OCI-LY1 (cell line): Measurements from ENCODE around the gene ARRDC5.
A peak's percentile ranks its signal among the peaks of the same experiment; 100 is the strongest.

Experiments
- H2AFZ ChIP-seq: fragments of 200-600 bp; sonication (generic), shearing (Covaris generic); 2 replicates; pipeline ENCODE4 v1.6.0; 2014; ENCODE audit warnings: antibody characterized with exemption, mild to moderate bottlenecking, low read length
- H3F3A ChIP-seq: fragments of 200-600 bp; sonication (generic), shearing (Covaris generic); 2 replicates; pipeline ENCODE4 v1.6.0; 2014; ENCODE audit warnings: mild to moderate bottlenecking, antibody characterized with exemption, low read length, moderate library complexity; ENCODE audit not compliant: insufficient read depth
- H3K27ac ChIP-seq: fragments of 200-600 bp; sonication (generic); 2 replicates; pipeline ENCODE4 v1.5.1; 2014; ENCODE audit warnings: low read length, mixed run types, mild to moderate bottlenecking, low read depth; ENCODE audit not compliant: poor library complexity, severe bottlenecking
- H3K27me3 ChIP-seq: fragments of 200-600 bp; sonication (generic); 2 replicates; pipeline ENCODE4 v1.6.0; 2014; ENCODE audit warnings: antibody characterized with exemption, mild to moderate bottlenecking, low read length, moderate library complexity; ENCODE audit not compliant: insufficient read depth
- H3K36me3 ChIP-seq: fragments of 200-600 bp; sonication (generic); 2 replicates; pipeline ENCODE4 v1.6.1; 2014; ENCODE audit warnings: mild to moderate bottlenecking, antibody characterized with exemption, low read length, moderate library complexity, mixed read lengths; ENCODE audit not compliant: insufficient read depth
- H3K4me1 ChIP-seq: fragments of 200-600 bp; sonication (generic); 2 replicates; pipeline ENCODE4 v1.5.1; 2014; ENCODE audit warnings: mild to moderate bottlenecking, low read length, moderate library complexity; ENCODE audit not compliant: insufficient read depth, severe bottlenecking
- H3K4me2 ChIP-seq: fragments of 200-600 bp; sonication (generic), shearing (Covaris generic); 2 replicates; pipeline ENCODE4 v1.6.1; 2014; ENCODE audit warnings: low read length
- H3K4me3 ChIP-seq: fragments of 200-600 bp; sonication (generic); 2 replicates; pipeline ENCODE4 v1.5.1; 2014; ENCODE audit warnings: low read length, low read depth, mild to moderate bottlenecking, mixed read lengths; ENCODE audit not compliant: poor library complexity, severe bottlenecking
- H3K79me2 ChIP-seq: fragments of 200-600 bp; shearing (Covaris generic); 2 replicates; pipeline ENCODE4 v1.6.1; 2016; ENCODE audit warnings: mixed run types, low read length, mixed read lengths; ENCODE audit not compliant: insufficient read depth
- H3K9ac ChIP-seq: fragments of 200-600 bp; sonication (generic), shearing (Covaris generic); 2 replicates; pipeline ENCODE4 v1.6.1; 2014; ENCODE audit warnings: mild to moderate bottlenecking, low read length, mixed read lengths
- H3K9me2 ChIP-seq: fragments of 200-600 bp; sonication (generic), shearing (Covaris generic); 2 replicates; pipeline ENCODE4 v1.6.1; 2014; ENCODE audit warnings: low read depth, mild to moderate bottlenecking, low read length, mixed read lengths
- H3K9me3 ChIP-seq: fragments of 200-600 bp; shearing (Covaris generic); 2 replicates; pipeline ENCODE4 v1.6.1; 2014; ENCODE audit warnings: low read length, mixed read lengths
- H4K20me1 ChIP-seq: fragments of 200-600 bp; sonication (generic), shearing (Covaris generic); 2 replicates; pipeline ENCODE4 v1.6.0; 2016; ENCODE audit warnings: mild to moderate bottlenecking, low read length; ENCODE audit not compliant: insufficient read depth
- CTCF ChIP-seq: fragments of 200-600 bp; sonication (generic), shearing (Covaris generic); IDR thresholded peaks from 2 replicates; pipeline ENCODE4 v1.5.1; 2017; ENCODE audit warnings: mild to moderate bottlenecking, antibody characterized with exemption, low read length, moderate library complexity, mixed read lengths
- EZH2 ChIP-seq: fragments of 200-600 bp; sonication (generic), shearing (Covaris generic); IDR thresholded peaks from 2 replicates; pipeline ENCODE4 v1.8.0; 2017; ENCODE audit warnings: borderline replicate concordance, mixed run types, mild to moderate bottlenecking, antibody characterized with exemption, low read length, moderate library complexity, mixed read lengths

The ARRDC5 gene

GRCh38 chr19:4911786-4912672 is 9.3 kb upstream of the ARRDC5 start:
- H3K9ac ChIP-seq: peak overlapping the region; percentile 84
- TF ChIP-seq CTCF (peak; percentile 74), EZH2 (no peak)
- H3K27me3 ChIP-seq: no peaks in the 10 kb centered on the region
- peak overlapping the region; percentile 90 for H3K4me2 ChIP-seq
- H2AFZ ChIP-seq: no peak overlapping the region
- no peaks in the 10 kb centered on the region for H4K20me1 ChIP-seq
- H3K9me3 ChIP-seq: no peaks in the 10 kb centered on the region
- H3K27ac ChIP-seq: peak overlapping the region; percentile 75
- no peaks in the 10 kb centered on the region for H3K9me2 ChIP-seq
- peaks cover 66% of the 10 kb centered on the region for H3K36me3 ChIP-seq
- peaks cover 54% of the 10 kb centered on the region for H3K4me1 ChIP-seq
- H3K79me2 ChIP-seq: peaks cover 65% of the 10 kb centered on the region
- peak overlapping the region; percentile 76 for H3K4me3 ChIP-seq
- H3F3A ChIP-seq: 0 out of 2 replicates have a peak, but pooled peaks cover 3% of the 10 kb centered on the region

GRCh38 chr19:4911314-4911713 is 8.6 kb upstream of the ARRDC5 start:
- no peaks in the 10 kb centered on the region for H4K20me1 ChIP-seq
- H3K9me3 ChIP-seq: no peaks in the 10 kb centered on the region
- H3K27ac ChIP-seq: peak overlapping the region; percentile 75
- H3K4me1 ChIP-seq: peaks cover 49% of the 10 kb centered on the region
- 0 out of 2 replicates have a peak, but pooled peaks cover 3% of the 10 kb centered on the region for H3F3A ChIP-seq
- peak overlapping the region; percentile 76 for H3K4me3 ChIP-seq
- no peaks in the 10 kb centered on the region for H3K27me3 ChIP-seq
- H3K9ac ChIP-seq: peak overlapping the region; percentile 84
- no peaks in the 10 kb centered on the region for H3K9me2 ChIP-seq
- H2AFZ ChIP-seq: no peak overlapping the region
- peaks cover 57% of the 10 kb centered on the region for H3K79me2 ChIP-seq
- peaks cover 59% of the 10 kb centered on the region for H3K36me3 ChIP-seq
- TF ChIP-seq CTCF: no peak
- TF ChIP-seq EZH2: no peak
- peak overlapping the region; percentile 90 for H3K4me2 ChIP-seq

GRCh38 chr19:4910594-4911281 is 8.0 kb upstream of the ARRDC5 start:
- TF ChIP-seq EZH2 (no peak), CTCF (no peak)
- no peaks in the 10 kb centered on the region for H3K27me3 ChIP-seq
- peak overlapping the region; percentile 75 for H3K27ac ChIP-seq
- H3K9me3 ChIP-seq: no peaks in the 10 kb centered on the region
- H4K20me1 ChIP-seq: no peaks in the 10 kb centered on the region
- peak overlapping the region; percentile 84 for H3K9ac ChIP-seq
- peaks cover 47% of the 10 kb centered on the region for H3K4me1 ChIP-seq
- H3K4me2 ChIP-seq: peak overlapping the region; percentile 90
- H3K4me3 ChIP-seq: peak overlapping the region; percentile 76
- peaks cover 52% of the 10 kb centered on the region for H3K79me2 ChIP-seq
- H3K9me2 ChIP-seq: no peaks in the 10 kb centered on the region
- no peak overlapping the region for H2AFZ ChIP-seq
- H3K36me3 ChIP-seq: peaks cover 53% of the 10 kb centered on the region
- H3F3A ChIP-seq: 0 out of 2 replicates have a peak, but pooled peaks cover 3% of the 10 kb centered on the region
